CD4-positive, alpha-beta T cell treated with Interleukin-4 for 1 hour (primary cell): Measurements from ENCODE around the gene VIPR2.

ENCODE experiments used
- DNase-seq, 2 donors: peaks; one replicate each; pipeline ENCODE4 v3.0.0-alpha.2; 2020 to 2022

The VIPR2 gene

DNA sequence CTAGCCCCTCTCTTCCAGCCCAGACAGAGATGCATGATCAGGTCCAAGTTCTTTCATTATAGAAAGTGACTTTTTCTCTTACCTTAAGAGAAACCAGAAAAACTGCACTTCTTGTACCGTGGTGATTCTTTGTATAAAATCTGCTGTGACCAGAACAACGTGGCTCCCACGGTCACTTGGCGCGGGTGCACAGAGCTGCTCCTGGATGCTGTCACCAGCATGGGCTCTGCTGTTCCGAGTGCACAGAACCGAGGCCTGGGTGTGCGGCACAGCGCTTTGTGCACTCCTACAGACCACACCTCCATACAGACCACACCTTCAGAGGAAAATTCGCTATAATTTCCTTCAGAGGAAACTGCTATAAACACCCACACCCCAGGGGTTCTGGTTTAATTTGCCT is 26.0 kb downstream of the VIPR2 start:
- no peak for DNase-seq

DNA sequence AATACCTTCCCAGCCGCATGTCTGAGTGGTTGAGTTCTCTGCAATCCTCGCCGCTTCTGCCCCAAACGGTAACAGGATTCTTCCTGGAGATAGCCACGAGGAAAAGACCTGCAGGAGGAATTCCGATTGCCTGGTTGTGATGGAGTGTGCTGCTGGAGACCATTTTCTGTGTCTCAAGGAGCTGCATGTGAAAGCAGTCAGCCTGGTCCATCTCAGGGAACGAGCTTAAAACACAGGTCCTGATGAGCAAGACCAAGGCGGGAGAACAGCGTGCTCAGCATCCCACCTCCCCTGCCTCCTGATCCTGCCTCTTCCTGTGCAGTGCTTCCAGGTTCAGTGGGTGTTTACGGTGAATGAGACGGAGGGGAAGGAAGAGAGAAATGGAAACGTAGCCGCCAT is 26.5 kb downstream of the VIPR2 start:
- no peak for DNase-seq

DNA sequence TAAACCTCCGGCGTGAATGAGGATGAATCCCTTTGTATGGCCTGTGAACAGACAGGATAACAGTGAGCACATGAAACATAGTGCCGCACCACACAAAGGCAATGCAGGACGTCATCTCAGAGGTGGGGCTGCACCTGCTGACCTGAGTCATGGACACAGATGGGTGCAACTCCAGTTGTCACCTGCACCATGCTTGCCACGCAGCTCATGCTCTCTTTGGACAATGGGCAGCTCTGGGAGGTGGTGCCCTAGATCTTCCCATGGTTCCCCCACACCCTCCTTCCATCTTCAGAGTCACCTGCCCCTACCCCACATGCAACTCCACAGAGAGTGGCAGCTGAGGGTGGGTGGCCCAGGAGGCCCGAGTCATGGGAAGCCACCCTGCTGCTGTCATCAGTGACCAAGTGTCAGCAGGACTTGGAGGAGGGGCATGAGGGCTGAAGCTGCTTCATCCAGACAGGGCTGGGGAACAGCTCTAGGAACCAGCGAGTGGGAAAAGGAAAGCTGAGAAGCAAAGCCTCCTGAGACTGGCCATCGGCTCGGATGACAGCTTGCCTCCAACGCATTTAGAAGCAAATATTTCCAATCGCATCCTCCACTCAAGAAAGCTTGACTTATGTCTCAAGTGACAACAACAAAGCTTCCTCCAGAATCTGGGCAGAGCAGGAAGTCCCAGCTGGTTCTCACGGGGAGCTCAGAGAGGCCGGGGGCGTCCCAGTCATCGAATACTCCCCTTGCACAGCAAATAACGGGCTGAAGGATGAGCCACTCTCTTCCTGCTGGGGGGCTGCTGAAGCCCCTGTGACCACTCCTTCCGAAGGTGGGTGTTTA is 27.1 kb downstream of the VIPR2 start:
- no peak for DNase-seq

DNA sequence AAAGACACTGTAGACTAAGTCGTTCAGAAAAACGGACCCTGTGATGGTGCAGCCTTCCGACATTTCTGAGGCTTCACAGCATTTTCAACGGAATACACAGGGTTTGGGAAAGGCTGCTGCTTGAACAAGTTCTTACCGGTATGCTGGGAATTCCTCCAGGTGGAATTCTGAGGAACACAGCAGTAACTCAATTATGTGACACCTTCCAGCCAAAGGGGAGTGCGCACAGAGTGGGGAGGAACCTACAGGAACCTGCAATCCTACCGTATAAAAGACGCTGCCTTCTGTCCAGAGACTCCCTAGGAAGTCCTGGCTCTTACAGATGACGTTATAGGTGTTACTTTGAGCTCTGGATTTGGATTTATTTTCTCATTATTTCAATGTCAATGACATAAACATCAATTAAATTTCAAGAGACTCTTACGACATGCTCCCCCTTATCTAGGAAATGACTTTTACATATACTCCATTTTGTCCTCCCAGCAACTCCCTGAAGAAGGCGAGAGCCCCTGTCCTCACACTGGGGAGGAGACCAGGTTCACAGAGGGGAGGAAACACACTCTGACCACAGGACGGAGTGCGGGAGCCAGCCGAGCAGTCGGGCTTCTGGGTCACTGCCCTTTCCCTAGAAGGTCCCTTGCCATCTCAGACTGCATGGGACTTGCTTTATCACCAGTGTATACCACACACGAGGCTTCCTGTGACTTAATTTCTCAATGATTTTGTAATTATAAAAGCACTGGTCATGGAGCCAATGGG is 27.9 kb downstream of the VIPR2 start:
- no peak for DNase-seq

DNA sequence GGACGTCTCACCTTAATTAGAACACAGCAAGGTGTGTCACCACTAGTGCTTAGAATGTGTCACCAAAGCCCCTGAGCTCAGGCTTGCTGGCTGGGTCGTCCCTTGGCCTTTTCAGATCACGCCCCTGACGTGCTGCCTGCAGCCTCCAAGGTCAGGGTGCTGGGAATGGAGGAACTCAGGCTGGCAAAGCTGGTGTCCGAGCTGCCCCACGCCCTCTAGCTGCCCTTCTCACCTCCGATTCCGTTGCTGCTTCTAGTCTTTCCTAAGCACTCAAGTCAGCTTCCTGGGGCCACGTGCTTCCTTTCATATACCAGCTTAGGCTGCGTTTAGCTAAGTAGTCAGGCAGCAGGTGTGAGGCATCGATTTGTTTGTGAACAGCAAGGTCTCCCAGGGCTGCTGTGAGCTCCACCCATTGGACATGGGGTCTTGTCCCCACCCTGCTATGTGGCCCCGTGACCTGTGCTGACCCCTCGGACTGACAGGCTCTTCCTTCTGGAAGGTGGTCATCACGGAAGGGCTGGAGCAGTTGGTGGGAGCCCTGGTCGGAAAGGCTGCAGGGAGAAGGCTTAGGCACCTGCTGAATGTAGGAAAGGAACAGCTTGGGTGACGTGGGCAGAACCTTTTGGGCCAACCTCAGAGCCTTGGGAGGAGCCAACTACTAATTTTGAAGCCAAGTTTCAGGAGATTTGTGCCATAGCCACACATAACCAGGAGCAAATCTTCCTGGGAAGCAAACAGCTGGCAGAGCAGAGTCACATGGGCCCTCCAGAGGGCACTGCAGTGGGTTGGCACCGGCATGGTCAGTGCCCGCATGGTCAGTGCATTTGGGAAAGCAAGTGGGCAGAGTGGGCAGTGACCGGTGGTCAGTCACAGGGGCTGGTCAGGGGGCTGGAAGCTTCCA is 28.8 kb downstream of the VIPR2 start:
- DNase-seq: no peak

DNA sequence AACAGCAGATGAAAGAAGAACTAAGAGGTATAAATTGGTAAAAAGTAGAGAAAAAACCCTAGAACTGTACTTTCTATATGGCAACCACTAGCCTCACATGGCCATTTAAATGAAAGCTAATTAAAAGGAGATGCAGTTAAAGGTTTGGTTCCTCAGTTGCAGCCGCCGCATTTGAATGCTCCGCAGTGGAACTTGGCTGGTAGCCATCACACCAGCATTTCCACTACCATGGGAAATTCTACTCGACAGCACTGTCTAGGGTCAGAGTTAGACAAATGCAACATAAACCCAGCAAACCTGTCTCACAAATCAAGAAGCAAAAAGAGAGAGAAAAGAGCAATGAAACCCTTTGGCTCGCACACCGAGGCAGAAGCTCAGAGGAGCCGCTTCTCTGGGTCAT is 29.7 kb downstream of the VIPR2 start:
- no peak for DNase-seq

DNA sequence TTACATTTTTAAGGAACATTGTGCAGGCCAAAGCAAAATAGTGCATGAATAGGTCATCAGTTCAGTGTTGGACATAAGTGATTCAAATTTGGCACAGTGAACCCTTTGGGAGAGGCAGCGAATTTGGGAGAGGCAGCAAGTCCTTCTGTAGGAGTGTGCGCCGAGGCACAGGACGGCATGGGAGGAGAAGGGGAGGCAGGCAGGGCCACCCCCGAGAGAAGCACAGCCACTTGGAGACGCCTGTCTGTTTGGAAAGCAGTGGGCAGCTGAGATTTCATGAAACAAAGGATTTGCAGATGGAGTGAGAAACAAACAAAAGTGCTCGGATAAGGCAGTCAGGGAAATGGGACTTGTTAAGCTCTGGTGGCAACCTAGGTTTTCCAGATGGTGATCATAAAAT is 30.6 kb downstream of the VIPR2 start:
- DNase-seq: no peak

DNA sequence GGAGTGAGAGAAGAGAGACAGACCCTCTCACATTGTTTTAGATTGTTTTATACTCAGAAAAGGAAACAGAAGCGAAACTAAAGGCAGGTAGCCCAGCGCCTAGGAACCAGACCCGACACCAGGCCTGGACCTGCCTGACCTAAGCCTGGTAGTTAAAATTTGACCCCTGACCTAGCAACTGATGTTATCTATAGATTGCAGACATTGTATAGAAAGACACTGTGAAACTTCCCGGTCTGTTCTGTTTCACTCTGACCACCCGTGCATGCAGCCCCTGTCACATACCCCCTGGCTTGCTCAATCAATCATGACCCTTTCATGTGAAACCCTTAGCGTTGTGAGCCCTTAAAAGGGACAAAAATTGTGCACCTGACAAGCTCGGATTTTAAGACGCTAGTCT is 31.6 kb downstream of the VIPR2 start:
- no peak for DNase-seq

DNA sequence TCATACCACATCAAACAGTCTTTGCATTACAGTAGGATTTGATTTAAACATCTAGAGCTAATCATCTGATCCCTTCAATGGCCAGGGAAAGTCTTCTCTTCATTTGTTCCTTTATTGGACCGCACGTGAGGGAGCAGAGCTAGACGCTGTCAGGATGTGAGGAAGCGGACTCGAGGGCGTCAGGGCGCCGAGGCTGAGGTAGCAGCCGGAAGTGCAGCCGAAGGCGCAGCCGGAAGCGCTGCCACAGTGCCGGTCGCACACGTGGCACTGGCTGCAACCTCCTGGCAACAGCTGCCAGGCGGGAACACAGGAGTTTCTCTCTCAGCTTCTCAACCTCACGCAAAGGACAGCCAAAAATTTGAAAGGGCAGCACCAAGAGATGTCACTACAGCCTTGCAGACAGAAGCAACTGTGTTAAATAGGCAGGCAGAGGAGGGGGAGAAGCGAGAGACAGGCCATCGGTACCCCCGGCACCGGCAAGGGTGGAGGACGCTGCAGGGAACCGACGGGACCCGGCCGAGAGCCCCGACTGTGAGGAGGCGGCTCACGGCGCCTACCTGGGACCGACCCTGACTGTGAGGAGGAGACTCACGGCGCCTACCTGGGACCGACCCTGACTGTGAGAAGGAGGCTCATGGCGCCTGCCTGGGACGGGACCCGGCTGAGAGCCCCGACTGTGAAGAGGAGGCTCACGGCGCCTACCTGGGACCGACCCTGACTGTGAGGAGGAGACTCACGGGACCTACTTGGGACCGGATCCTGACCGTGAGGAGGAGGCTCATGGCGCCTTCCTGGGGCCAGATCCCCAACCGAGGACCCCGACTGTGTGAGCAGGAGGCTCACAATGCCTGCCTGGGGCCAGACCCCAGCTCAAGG is 32.3 kb downstream of the VIPR2 start:
- DNase-seq: no peak

DNA sequence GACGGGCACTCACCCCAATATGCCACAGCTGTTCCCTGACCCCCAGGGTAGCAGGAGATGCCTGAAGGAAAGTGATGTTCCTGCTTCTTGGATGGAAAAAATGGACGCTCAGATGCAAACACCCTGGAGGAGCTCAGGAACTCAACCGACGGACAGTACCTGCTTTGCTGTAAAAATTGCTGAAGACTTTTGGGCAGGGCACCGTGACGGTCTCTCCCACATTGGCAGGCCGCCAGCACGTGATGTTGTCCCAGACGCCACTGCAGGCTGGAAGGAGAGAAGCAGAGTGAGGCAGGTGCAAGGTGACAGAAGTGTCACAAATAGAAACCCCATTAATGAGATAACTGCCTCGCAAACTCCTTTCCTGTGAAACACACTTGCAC is 35.0 kb downstream of the VIPR2 start:
- no peak for DNase-seq

DNA sequence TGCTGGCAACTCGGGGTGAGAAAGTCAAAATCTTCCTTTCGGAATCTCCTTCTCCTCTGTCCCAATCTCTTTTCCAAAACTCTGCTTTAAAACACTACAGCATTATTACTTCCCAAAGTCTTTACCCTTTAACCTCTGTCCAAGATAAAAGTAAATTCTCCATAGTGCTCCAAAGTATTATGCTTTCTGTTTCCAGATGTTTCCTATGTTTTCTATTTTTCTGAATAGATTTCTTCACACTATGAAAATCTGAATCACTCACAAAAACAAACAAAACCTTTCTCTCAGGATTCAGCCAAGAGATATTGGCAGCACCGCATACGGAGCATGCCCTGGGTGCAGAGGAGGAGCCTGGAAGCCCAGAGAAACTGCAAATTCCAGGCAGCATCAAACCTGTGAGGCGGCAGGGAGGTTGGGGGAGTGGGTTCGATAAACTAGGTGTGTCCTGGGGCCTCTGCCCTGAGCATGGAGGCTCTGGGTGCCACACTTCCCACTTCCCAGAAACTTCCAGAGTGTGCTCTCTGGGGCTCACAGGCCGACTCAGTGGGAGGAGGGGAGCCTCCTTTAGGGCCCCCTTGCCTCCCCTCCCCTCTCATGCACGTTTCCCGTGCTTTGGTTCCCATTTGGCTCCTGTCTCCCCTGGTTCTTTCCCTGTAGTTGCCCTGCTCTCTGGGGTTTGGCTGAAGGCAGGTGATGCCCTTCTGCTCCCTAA is 35.6 kb downstream of the VIPR2 start:
- no peak for DNase-seq

DNA sequence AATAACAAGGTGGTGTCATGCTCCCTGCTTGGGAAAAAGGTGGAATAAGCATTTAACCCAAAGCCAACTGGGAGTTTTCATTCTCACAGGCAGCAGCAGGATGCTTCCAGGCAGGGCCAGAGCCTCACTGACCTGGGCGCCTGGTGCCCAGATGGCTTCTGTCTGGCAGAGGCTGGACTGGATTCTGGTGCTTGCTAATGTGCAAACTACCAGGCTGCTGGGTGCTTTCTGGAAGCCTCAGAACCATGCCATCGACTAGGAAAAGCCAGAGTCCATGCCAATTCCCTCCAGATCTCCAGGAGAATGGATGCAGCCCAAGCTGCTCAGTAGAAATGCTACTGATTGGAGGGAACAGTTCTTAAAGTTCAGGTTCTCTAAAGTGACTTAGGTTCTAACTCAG is 36.2 kb downstream of the VIPR2 start:
- no peak for DNase-seq

DNA sequence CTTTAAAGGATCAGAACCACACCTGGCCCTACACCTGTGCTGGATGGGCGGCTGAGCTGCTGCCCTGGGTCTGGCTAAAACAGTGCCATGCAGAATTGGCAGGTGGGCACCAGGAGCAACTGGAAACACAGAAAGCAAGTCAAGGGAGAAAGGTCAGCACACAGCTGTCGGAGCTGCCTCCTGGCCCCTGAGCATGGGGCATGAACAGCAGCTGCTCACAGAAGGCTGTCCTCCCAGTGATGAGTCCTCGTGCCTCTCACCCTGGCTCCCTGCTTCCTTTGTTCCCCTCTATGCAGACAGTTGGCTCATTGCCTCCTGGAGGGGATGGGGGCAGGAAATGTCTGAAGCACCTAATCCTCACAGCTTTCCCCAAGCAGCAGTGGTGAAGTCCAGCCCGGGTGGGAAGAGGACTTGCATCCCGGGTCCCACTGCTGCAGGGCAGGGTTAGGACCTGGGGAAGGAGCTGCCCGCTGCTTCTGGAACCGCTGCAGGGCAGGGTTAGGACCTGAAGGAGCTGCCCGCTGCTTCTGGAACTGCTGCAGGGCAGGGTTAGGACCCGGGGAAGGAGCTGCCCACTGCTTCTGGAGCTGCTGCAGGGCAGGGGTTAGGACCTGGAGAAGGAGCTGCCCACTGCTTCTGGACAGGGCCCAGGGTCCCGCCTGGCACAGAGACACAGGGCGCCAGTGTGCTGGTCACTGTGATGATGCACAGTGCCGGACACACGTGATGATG is 37.3 kb downstream of the VIPR2 start:
- DNase-seq: no peak

DNA sequence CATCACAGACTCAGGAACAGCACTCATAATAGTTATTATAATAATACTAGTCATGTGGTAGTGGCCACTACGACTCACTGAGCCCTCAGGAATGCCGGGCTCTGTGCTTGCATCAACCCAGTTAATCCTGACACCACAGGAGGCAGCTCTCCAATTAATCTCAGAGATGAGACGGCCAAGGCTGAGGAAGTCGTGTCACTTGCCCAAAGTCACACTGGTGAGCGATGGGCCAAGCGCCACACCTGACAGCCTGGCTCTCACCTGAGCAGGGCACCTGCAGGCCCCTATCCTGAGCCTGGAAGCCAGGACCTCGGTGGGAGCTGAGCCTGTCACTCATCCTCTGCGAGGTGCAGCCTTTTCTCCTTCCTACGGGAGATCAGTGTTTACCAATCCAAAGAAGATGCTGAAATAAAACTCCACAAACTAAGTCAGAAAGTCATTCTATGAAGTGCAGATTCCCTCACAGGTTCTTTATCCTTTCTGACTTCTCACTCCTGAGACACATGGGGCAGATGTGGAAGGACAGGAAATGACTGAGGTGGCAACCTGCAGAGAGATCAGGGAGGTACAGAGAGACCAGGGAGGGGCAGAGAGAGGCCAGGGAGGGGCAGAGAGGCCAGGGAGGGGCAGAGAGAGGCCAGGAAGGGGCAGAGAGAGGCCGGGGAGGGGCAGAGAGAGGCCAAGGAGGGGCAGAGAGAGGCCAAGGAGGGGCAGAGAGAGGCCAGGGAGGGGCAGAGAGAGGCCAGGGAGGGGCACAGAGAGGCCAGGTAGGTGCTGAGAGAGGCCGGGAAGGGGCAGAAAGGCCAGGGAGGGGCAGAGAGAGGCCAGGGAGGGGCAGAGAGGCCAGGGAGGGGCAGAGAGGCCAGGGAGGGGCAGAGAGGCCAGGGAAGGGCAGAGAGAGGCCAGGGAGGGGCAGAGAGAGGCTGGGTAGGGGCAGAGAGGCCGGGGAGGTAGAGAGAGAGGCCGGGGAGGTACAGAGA is 38.5 kb downstream of the VIPR2 start:
- DNase-seq: no peak

DNA sequence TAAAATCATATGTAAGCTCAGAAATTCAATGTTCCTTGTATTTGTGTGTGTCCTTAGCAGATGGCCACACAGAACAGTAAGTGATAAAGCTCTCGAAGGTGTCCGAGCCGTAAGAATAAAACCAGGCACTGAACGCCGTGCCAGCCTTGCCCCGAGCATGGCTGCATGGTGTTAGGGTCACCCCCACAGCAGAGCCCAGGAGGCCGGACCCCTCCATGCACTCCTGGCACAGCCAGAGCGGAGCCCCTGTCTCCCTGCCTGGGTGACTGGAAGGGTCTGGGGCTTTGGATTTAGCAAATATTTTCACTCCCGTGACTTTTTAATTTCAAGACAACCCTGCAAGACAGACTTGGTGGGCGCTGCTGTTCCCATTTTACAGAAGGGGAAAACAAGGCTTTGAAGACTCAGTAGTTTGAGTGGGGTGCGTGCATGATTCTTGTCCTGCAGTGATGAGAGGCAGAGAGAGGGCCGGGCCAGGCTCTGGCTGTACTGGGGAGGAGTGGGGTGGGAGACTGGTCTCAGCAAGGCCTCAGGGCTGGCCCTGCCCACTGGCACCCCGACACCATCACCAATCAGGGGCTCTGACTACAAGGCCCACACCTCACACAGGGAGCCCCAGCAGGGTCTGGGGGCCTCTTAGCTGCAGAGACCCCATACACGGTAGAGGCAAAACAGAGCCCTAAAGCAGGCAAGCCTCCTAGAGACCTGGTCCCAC is 39.4 kb downstream of the VIPR2 start:
- no peak for DNase-seq

DNA sequence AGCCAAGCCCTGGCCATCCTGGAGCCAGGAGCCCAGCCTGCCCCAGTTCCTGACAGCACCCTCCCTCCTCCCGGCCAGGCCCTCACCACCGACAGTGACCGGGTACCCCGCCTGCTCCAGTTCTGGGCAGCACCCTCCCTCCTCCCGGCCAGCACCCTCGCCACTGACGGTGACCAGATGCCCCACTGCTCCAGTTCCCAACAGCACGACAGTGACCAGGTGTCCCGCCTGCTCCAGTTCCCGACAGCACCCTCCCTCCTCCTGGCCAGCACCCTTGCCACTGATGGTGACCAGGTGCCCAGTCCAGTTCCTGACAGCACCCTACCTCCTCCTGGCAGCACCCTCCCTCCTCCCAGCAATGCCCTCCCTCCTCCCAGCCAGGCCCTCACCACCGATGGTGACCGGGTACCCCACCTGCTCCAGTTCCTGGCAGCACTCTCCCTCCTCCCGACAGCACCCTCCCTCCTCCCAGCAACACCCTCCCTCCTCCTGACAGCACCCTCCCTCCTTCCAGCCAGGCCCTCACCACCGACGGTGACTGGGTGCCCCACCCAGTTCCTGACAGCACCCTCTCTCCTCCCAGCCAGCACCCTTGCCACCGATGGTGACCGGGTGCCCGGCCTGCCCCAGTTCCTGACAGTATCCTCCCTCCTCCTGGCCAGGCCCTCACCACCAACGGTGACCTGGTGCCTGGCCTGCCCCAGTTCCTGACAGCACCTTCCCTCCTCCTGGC is 40.3 kb downstream of the VIPR2 start:
- no peak for DNase-seq

DNA sequence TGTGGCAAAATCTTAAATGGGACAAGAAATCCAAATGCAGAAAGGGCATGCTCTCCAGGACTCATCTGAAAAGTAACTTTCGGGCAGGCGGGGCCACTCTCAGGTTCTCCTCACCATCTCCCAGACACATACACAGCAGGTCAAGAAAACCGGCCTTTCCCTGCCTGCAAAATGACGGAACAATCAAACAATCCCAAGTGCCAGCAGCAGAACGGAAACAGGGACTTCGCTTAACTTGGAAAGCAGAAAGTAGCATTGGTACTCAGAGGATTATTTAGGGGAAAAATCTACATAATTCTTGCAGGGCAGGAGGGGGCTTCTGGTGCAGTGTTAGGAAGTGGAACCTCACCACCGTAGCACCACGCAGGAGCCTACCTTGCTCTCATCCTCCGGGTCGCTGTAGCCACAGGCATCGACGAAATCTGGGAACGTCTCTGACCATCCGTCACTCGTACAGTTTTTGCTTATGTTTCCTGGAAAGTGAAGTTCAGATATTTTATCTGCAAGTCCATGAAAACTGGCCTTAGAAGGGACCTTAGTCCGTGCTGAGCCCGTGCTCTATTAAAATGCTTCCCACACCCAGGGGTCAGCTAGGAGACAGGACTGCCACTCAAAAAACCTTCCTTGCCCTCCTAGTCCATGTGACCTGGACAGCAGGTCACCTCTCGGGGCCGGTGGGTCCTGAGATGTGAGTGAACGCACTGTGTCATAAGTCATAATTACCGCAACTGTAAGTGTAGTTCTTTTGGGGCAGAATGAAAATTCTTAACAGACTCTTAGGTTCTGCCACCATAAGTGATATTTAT is 41.1 kb downstream of the VIPR2 start:
- no peak for DNase-seq
